IPS-NIHi7 (cell line): ENCODE data around the gene THRB.
A peak's percentile ranks its signal among the peaks of the same experiment; 100 is the strongest.
"Not testable (repeated sequence)": the region's sequence is repeated elsewhere in the genome, so short reads cannot be mapped to it uniquely, and the experiment has no call there.

Experiments
- DNase-seq: peaks from one replicate; pipeline ENCODE4 v3.0.0; 2012; ENCODE audit warnings: mixed read lengths; ENCODE audit errors: extremely low spot score

THRB gene

DNA sequence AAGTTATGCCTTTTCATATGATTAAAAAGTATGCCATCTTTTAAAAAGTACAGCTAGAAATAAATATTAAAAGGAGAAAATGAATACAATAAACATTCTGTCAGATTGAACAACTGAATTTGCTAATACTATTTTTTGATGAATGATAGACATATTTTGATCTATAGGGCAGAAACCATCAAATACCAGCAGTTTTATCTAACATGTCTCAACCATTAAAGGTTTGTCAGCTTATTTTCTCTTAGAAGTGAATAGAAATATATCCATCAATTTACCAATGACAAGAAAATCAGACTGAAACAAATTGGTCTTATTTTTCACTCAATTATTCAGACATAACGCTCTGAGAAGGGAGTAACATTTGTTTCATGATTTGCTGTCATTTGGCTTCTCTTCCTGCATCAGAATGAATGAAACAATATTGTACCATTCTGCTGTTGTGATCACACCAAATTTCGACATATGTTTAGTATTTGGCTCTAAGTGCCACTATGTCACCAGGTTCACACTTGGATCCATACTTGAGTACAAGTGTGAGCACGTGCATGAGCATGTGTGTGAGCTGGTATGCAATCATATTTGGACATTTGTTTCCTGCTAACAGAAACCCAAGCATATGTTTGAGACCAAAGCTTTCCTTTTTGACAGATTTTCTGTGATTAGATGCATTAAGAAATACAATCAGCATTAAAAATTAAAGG, 86.5 kb downstream of the THRB start:
- no peak for DNase-seq

DNA sequence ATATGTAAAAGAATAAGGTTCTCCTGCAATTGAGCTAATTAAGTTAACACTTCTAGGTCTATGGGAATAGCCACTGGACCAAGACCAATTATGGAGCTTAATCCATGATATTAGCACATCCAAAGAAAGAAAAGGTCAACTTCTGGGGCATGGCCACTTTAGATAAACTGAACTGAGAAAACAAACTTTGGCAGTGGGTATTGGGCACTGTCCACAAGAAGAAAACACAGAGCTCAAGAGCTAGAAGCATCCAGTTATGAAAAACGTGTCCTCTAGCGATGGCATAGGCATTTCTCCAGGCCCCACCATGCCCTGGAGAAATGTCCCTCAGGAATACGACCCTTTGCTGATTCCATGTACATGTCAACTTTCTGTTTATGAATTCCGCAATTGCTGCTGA, 87.8 kb downstream of the THRB start:
- DNase-seq = no peak

DNA sequence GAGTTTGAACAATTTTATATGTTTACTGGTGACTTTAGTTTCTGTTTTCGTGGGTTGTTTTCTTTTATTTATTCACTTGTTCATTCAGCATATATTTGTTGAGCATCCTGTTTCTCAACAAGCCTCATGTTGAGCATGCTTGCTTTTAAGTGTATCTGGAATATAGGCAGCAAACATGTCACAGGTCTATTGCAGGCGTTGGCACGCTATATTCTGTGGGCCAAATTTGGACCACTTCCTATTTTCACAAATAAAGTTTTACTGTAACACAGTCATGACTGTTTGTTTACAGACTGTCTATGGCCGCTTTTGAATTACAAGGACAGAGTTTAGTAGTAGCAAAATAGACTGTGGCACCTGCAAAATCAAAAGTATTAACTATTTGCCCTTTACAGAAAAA, 89.6 kb downstream of the THRB start:
- DNase-seq = no peak

DNA sequence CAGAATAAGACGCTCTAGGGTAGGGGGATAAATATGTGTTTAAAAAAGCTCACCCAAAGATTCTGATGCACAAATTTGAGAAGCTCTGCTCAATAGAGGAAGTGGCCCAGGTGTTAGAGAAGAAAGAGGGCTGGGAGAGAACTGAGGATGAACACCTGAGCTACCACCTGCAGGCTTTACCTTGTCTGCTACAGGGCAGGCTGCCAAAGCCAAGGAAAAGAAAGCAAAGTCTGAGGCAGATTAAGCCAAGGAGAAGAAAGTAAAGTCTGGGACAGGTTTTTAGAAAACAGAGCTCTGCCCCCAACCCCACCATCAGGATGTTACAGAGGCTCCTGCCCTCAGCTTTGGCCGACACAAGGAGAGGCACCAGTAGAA, 92.9 kb downstream of the THRB start:
- no peak for DNase-seq

DNA sequence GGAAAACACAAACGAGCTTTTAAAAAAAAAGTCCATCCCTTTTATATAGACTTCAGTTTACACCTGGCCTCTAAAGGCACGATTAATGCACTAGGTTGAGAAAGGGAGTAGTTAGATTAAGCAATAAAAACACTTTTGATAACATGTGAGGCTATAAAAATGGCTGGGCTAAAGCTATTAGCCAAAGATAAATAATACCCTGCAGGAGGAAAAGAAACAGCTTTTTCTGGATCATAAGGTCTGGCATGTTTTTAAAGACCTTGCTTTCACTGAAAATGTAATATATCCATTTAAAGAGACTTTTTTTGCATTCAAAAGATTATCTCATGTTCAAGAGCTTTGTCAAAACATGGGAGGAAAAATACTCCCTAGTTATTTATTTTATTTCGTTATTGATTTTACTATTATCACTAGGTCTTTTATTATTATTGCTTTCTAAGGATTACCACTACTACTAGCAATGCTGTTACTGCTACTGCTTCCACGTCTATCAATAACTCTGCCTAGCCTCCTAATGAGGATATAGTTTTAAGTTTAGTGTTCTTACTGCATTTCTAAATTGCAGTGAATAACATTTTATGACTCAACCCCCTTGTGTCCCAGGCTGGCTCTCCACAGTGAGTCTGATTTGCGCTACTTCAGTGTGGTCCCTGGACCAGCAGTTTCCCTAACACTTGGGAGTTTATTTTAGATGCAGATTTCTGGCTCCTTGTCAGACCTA, 93.4 kb downstream of the THRB start:
- no peak for DNase-seq

DNA sequence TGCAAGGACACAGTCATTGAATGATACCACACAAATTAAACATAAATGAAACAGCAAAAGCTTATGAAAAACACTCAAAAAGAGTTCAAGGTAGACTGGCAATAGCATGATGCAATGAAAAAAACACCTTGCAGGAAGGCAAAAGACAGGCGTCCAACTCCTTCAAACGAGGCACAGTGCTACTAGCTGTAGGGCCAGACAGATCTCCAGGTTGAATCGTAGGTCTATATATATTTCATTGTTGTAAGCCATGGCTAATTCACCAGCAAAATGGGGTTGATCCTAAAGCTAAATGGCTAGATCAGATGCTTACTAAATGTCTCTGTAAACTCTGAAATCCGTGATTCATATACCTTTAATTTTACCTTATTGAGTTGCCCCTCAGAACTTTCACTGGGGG, 94.2 kb downstream of the THRB start:
- no peak for DNase-seq

- DNase-seq = no peak
These were observed 94.6 kb downstream of the THRB start for GRCh38 chr3:24400015-24400414.

GRCh38 chr3:24399614-24400013, 95.0 kb downstream of the THRB start:
- no peak for DNase-seq

- DNase-seq = not testable (repeated sequence)
These were observed 95.9 kb downstream of the THRB start for GRCh38 chr3:24398712-24399111.

- peak; percentile 46 for DNase-seq
These were observed 98.3 kb downstream of the THRB start for GRCh38 chr3:24396338-24396737.

DNA sequence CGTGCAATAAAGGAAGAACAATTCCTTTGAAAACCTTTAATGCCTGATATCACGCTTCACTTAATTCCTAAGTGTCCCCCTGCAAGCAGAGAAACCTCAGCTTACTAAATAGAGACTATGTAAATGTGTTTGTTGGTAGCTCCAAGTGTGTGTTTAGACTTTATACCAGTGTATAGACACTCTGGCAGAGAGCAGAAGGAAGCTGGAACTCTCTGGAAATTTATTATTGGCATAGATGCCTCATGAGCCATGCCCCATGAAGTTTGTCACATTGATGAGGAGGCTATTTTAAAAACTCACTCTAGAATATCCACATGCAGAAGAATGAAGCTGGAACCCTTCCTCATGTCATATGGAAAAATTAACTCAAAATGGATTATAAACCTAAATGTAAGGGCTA, 99.9 kb downstream of the THRB start:
- DNase-seq = no peak

DNA sequence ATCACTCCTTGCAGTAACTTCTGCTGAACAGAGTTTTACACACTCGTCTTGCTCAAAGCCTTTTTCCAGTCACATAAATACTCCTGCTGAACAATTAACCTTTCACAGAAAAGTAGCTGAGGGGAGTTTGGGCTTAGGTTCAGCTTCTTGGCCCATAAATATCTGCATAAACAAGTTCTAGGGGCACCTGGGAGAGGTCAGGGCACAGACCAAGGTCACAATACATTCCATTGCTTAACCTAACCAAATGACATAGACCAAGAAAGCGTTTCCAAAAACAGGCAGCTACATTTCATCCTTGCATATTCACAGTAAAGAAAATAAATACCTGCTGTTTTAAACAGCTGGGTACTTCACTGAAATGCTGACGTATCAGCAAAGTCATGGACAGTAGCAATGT, 101.3 kb downstream of the THRB start:
- DNase-seq = no peak

DNA sequence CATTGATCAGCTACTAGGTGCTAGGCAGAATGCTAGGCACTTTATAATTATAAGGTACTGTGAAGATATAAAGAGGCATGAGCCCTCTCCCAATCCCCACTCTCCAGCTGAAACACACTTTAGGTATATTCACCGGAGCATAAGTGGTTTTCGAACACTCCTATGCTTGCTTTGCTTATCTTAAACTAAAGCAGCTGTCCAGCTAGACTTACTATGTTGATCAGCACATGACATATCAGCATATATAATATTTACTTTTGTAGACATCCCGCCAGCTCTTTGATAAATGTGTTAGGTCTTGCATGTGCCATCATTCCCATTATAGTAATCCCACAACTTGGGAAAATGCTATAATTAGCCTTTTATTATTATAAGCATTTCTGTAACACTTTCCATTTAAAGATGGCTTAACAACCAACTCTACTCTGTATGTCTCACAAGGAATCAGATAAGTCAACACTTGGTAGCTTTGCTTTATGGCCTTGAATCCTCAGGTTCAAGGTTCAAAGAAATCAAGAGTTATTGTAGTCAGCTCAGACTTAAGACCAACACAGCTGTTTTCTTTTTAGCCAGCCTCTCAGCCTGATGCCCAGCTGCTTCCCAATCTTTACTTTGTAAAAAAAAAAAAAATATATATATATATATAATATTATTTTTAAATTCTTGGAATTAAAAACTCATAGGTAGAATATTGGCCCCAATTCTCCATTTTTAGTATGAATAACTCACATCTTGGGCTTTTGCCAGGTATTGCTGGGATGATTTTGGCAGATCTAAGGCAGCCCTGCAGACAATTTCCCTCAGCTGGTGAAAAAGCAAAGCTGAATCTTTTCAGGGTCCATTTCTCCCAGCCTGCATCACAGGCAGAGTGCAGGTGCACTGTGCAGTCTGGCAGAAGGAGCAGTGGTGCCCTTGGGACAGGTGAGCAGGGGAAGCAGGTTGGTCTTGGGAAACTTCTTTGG, 104.2 kb downstream of the THRB start:
- DNase-seq = no peak

GRCh38 chr3:24389108-24390090, 105.3 kb downstream of the THRB start:
- DNase-seq = no peak

DNA sequence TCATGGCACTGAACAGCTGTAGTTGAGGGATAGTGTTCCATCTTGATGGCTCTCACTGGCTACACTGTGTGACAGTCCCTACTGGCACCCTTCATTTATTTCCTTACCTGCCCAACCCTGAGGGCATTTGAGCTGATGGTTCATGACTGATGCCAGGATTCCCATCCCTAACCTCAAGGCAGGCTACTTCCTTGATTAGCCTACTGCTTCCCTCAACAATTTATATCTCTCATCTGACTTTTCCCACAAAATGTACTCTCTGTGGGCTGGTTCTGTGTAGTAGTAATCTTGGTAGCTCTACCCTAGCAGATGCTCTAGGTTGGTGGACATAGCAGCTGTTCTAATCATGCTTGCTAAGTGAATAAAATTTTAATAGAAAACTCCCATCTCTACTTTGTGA, 106.0 kb downstream of the THRB start:
- no peak for DNase-seq

- no peak for DNase-seq
These were observed 106.5 kb downstream of the THRB start for GRCh38 chr3:24388159-24388558.

GRCh38 chr3:24387493-24387892, 107.2 kb downstream of the THRB start:
- DNase-seq = no peak

DNA sequence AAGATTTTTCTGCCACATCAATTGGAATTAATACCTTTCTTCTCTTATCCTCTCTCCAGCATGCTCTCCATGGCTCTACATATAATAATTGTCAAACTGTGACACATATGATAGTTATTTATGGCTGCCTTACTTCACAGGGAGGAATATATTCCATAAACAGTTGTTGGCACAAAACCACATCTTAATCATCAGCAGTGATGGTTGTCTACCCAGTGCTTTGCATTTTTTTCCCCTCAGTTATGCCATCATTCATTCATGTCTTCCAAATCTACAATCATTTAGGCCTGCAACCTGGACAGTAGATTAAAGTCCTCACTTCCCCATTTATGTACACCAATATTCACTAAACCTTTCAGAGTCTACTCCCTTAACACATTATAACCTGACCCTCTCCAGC, 107.7 kb downstream of the THRB start:
- no peak for DNase-seq

DNA sequence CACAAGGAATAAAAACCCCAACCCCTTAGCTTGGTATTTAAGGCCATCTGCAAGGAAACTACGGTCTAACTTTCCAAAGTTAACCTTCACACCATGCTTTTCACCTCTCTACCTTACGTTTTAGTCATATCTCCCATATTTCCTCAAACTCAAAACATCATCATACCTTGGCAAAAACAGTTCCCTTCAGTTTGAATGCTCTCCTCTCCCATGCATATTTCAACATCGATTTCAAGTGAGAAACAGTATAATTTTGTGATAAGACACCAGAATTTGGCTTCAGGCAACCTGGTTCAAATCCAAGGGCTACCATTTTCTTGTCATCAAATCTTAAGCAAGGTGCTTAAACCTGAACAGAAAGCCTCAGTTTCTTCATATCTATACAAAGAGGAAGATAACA, 108.2 kb downstream of the THRB start:
- DNase-seq = no peak

DNA sequence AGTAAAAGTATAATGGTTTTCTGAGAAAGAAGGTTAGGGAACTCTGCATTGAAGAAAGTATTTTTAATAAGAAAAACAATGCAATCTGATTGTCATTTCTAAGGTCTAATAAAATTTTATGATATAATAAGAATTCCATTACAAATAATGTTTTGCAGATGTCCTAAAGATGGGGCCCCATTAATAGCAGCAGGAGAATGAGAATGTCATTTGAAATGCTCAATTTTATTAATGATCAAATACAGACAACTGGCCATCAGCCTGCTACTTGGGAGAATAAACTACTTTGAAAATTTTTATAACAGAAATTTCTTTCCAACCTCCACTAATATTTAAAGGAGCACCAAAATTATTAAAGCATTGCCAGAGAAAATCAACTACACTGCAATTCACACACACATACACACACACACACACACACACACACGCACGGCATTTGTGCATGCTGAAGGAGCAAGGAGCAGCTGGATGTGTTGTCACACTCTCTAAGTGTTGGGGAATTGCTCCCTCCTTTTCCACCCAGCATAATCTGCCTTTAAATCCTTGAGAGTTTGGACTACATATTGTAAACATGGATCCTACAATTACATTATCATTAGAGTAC, 109.5 kb downstream of the THRB start:
- DNase-seq = no peak

- no peak for DNase-seq
These were observed 112.0 kb downstream of the THRB start for GRCh38 chr3:24382647-24383046.
